Measurements from ENCODE around the gene KLF9. TPM values are rescaled to one million over a fixed set of nuclear protein-coding genes. Genes with fewer than 3 reads are reported as not detected.

The KLF9 gene
- polyA plus RNA-seq, 1 of the 3 experiments (the other 2 are of a cell fraction) = 5.8 TPM

- DNase-seq = no peak
- no peaks in the 10 kb centered on the region for H3K79me2 ChIP-seq (ENCODE audit: insufficient read depth)
- no peaks in the 10 kb centered on the region for H3K27me3 ChIP-seq (ENCODE audit: insufficient read depth)
- CTCF ChIA-PET = no interaction called here
- no peaks in the 10 kb centered on the region for H3F3A ChIP-seq (replicated peaks; ENCODE audit: insufficient read depth)
- H3K4me1 ChIP-seq (ENCODE audit: control insufficient read depth in 1 of 2, insufficient read depth in 2 of 2, low read depth in 1 of 2, low read length in 1 of 2) = no peaks in the 10 kb centered on the region
- H3K9ac ChIP-seq = no peak overlapping the region
- no peak overlapping the region for H3K4me2 ChIP-seq
- H3K9me2 ChIP-seq = no peaks in the 10 kb centered on the region
- no peaks in the 10 kb centered on the region for H4K20me1 ChIP-seq (ENCODE audit: insufficient read depth)
- no peak for TF ChIP-seq RAD21 (IDR thresholded peaks at IDR 0.05; ENCODE audit: low read length)
- no peak for TF ChIP-seq RCOR1 (IDR thresholded peaks at IDR 0.05; ENCODE audit: low read length)
- no peak for TF ChIP-seq REST (IDR thresholded peaks at IDR 0.05; ENCODE audit: low read depth, low read length)
- TF ChIP-seq FOXJ3 (CRISPR knock-in tag; IDR thresholded peaks at IDR 0.05) = no peak
- TF ChIP-seq MEF2A (IDR thresholded peaks at IDR 0.05; ENCODE audit: borderline replicate concordance, low read depth) = no peak
- no peak for TF ChIP-seq FOXM1 (IDR thresholded peaks at IDR 0.05; ENCODE audit: low read depth)
- TF ChIP-seq NFIC (IDR thresholded peaks at IDR 0.05; ENCODE audit: borderline replicate concordance) = no peak
- no peak for TF ChIP-seq PBX3 (IDR thresholded peaks at IDR 0.05)
- TF ChIP-seq TCF12 (IDR thresholded peaks at IDR 0.05) = no peak
- TF ChIP-seq ELF1 (IDR thresholded peaks at IDR 0.05) = no peak
- TF ChIP-seq MAX (IDR thresholded peaks at IDR 0.05; ENCODE audit: low read depth) = no peak
- POLR2A ChIA-PET = no interaction called here
- H3K9me3 ChIP-seq = no peaks in the 10 kb centered on the region
- H3K4me3 ChIP-seq (ENCODE audit: low read depth in 2 of 2, low read length in 1 of 2) = no peak overlapping the region
- no peak overlapping the region for H2AFZ ChIP-seq (ENCODE audit: low read depth)
- no peak overlapping the region for H3K27ac ChIP-seq (ENCODE audit: low read depth in 2 of 2, low read length in 1 of 2)
- 72% methylated on average over 7 of the region's 7 CpGs for WGBS (ENCODE audit: low lambda C conversion rate)
- no peaks in the 10 kb centered on the region for H3K36me3 ChIP-seq (replicated peaks in 1 of 2; ENCODE audit: control insufficient read depth in 1 of 2, insufficient read depth in 2 of 2, low read length in 1 of 2)
These were observed 41.7 kb upstream of the KLF9 start for GRCh38 chr9:70455993-70456704.

GRCh38 chr9:70452365-70452764 lies 37.9 kb upstream of the KLF9 start:
- no peaks in the 10 kb centered on the region for H4K20me1 ChIP-seq (ENCODE audit: insufficient read depth)
- H3K4me2 ChIP-seq = no peak overlapping the region
- no peak overlapping the region for H2AFZ ChIP-seq (ENCODE audit: low read depth)
- WGBS (ENCODE audit: low lambda C conversion rate) = 69% methylated on average over 3 of the region's 3 CpGs
- no peaks in the 10 kb centered on the region for H3K79me2 ChIP-seq (ENCODE audit: insufficient read depth)
- CTCF ChIA-PET = interaction anchor here (1.4 kb wide), 1 partner anchor 27 kb away, joined by 3 read pairs; no protein-coding TSS in a partner anchor
- DNase-seq = no peak
- H3K9ac ChIP-seq = no peak overlapping the region
- H3F3A ChIP-seq (replicated peaks; ENCODE audit: insufficient read depth) = no peaks in the 10 kb centered on the region
- POLR2A ChIA-PET = no interaction called here
- no peaks in the 10 kb centered on the region for H3K9me2 ChIP-seq
- H3K4me1 ChIP-seq (ENCODE audit: control insufficient read depth in 1 of 2, insufficient read depth in 2 of 2, low read depth in 1 of 2, low read length in 1 of 2) = no peaks in the 10 kb centered on the region
- no peak overlapping the region for H3K4me3 ChIP-seq (ENCODE audit: low read depth in 2 of 2, low read length in 1 of 2)
- no peaks in the 10 kb centered on the region for H3K9me3 ChIP-seq
- no peaks in the 10 kb centered on the region for H3K27me3 ChIP-seq (ENCODE audit: insufficient read depth)
- H3K27ac ChIP-seq (ENCODE audit: low read depth in 2 of 2, low read length in 1 of 2) = no peak overlapping the region
- H3K36me3 ChIP-seq (replicated peaks in 1 of 2; ENCODE audit: control insufficient read depth in 1 of 2, insufficient read depth in 2 of 2, low read length in 1 of 2) = no peaks in the 10 kb centered on the region
- TF ChIP-seq REST (IDR thresholded peaks at IDR 0.05; ENCODE audit: low read depth, low read length) (no peak), GABPA (IDR thresholded peaks at IDR 0.05; ENCODE audit: low read depth) (no peak), SIN3A (IDR thresholded peaks at IDR 0.05; ENCODE audit: borderline replicate concordance, low read depth, low read length) (no peak), SMC3 (IDR thresholded peaks at IDR 0.05; ENCODE audit: low read depth, low read length) (no peak), MXI1 (IDR thresholded peaks at IDR 0.05; ENCODE audit: low read depth, low read length) (no peak)
